ENCODE results near the gene EXOC4. TPM values are rescaled to one million over a fixed set of nuclear protein-coding genes. Genes with fewer than 3 reads are reported as not detected.

EXOC4 gene
- total and polyA plus RNA-seq, 2 donors (not counting 1 experiment from before 2014, with no cell fraction given) = 79.6 to 158 TPM

DNA sequence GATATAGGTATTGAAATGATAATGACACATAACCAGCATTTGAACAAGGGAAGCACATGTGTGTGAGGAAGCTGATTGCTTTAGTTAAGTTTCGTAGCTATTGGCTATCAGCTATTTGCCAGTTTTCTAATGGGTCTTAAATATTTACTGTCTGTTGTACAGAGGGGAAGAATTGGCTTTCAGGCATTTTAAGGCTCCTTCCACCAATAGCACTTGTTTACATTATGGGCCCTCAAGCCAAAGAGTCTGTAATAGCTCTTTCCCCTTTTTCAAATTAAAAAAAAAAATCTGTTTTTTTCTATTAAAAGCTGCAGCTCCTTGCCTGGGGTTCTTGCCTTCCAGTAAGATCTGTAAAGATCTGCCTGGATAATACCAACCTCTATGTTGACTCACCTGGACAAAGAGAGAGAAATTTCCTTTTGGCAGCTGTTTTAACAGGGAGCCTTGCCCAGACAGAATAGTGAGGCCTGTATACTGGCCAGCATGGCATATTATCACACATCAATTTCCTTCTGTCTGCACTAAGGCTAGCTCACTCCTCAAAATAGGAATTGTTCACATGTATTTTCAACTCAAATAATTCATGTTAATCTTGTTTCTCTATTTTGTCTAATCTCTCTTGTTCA, 769.5 kb downstream of the EXOC4 start:
- H3K36me3 ChIP-seq (ENCODE audit: control insufficient read depth, insufficient read depth, low read length) = no peaks in the 10 kb centered on the region
- no peak overlapping the region for H3K4me2 ChIP-seq (ENCODE audit: extremely low read depth, insufficient read depth, low read length)
- no peak overlapping the region for H3K9ac ChIP-seq (ENCODE audit: insufficient read depth, low read length)
- H3K79me2 ChIP-seq (ENCODE audit: control insufficient read depth, insufficient read depth, low read length) = no peaks in the 10 kb centered on the region
- no peaks in the 10 kb centered on the region for H3K9me3 ChIP-seq (ENCODE audit: control insufficient read depth, insufficient read depth, low read depth, low read length)
- TF ChIP-seq, protein P1, sequence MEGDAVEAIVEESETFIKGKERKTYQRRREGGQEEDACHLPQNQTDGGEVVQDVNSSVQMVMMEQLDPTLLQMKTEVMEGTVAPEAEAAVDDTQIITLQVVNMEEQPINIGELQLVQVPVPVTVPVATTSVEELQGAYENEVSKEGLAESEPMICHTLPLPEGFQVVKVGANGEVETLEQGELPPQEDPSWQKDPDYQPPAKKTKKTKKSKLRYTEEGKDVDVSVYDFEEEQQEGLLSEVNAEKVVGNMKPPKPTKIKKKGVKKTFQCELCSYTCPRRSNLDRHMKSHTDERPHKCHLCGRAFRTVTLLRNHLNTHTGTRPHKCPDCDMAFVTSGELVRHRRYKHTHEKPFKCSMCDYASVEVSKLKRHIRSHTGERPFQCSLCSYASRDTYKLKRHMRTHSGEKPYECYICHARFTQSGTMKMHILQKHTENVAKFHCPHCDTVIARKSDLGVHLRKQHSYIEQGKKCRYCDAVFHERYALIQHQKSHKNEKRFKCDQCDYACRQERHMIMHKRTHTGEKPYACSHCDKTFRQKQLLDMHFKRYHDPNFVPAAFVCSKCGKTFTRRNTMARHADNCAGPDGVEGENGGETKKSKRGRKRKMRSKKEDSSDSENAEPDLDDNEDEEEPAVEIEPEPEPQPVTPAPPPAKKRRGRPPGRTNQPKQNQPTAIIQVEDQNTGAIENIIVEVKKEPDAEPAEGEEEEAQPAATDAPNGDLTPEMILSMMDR (conservative IDR thresholded peaks at IDR 0.05 in 1 of 2, IDR thresholded peaks at IDR 0.05 in 1 of 2; ENCODE audit: low read depth in 1 of 2, low read length in 2 of 2) = no peak
- no peak for TF ChIP-seq EZH2 (IDR thresholded peaks at IDR 0.05; ENCODE audit: low read length, missing control alignments)
- H4K20me1 ChIP-seq (ENCODE audit: control insufficient read depth, extremely low read depth, insufficient read depth, low read length) = no peaks in the 10 kb centered on the region
- H3K4me1 ChIP-seq (ENCODE audit: control insufficient read depth, extremely low read depth, insufficient read depth, low read length) = no peaks in the 10 kb centered on the region
- H2AFZ ChIP-seq (ENCODE audit: low read length) = no peak overlapping the region
- no peak overlapping the region for H3K4me3 ChIP-seq (replicated peaks in 1 of 4; ENCODE audit: control extremely low read depth in 1 of 4, insufficient read depth in 1 of 4, low read depth in 3 of 4, low read length in 4 of 4)
- H3K27ac ChIP-seq (ENCODE audit: insufficient read depth, low read length) = no peak overlapping the region
- DNase-seq (ENCODE audit: low read depth in 2 of 2) = peak in 1 of 2 donors; percentile 21
- H3K27me3 ChIP-seq (ENCODE audit: control insufficient read depth, insufficient read depth, low read length) = no peaks in the 10 kb centered on the region

DNA sequence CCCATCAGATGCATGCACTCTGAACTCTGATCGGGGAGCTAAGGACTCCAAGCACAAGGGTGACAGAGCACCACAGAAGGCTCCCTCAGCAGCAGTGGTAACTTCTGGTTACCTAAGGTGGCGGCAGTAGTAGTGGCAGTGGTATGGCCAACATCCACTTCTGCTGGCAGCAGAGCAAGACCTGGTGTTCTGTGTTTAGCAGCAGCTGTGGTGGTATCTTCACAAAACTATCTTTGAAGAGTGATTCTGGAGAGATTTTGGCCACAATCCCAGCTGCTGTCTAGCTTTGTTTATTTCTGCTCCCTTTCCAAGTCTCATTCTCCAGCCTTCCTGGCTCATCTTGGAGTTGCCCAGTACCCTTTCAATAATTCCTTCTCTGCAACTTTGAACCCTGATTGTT, 771.9 kb downstream of the EXOC4 start:
- no peaks in the 10 kb centered on the region for H3K27me3 ChIP-seq (ENCODE audit: control insufficient read depth, insufficient read depth, low read length)
- H3K4me2 ChIP-seq (ENCODE audit: extremely low read depth, insufficient read depth, low read length) = no peak overlapping the region
- no peak overlapping the region for H3K27ac ChIP-seq (ENCODE audit: insufficient read depth, low read length)
- H4K20me1 ChIP-seq (ENCODE audit: control insufficient read depth, extremely low read depth, insufficient read depth, low read length) = no peaks in the 10 kb centered on the region
- no peaks in the 10 kb centered on the region for H3K36me3 ChIP-seq (ENCODE audit: control insufficient read depth, insufficient read depth, low read length)
- no peaks in the 10 kb centered on the region for H3K4me1 ChIP-seq (ENCODE audit: control insufficient read depth, extremely low read depth, insufficient read depth, low read length)
- H3K79me2 ChIP-seq (ENCODE audit: control insufficient read depth, insufficient read depth, low read length) = no peaks in the 10 kb centered on the region
- DNase-seq (ENCODE audit: low read depth in 2 of 2) = peak; percentile 42 to 45
- no peak overlapping the region for H2AFZ ChIP-seq (ENCODE audit: low read length)
- TF ChIP-seq, protein P1 (conservative IDR thresholded peaks at IDR 0.05 in 1 of 2, IDR thresholded peaks at IDR 0.05 in 1 of 2; ENCODE audit: low read depth in 1 of 2, low read length in 2 of 2) = no peak
- TF ChIP-seq EZH2 (IDR thresholded peaks at IDR 0.05; ENCODE audit: low read length, missing control alignments) = no peak
- H3K9ac ChIP-seq (ENCODE audit: insufficient read depth, low read length) = no peak overlapping the region
- H3K9me3 ChIP-seq (ENCODE audit: control insufficient read depth, insufficient read depth, low read depth, low read length) = no peaks in the 10 kb centered on the region
- no peak overlapping the region for H3K4me3 ChIP-seq (replicated peaks in 1 of 4; ENCODE audit: control extremely low read depth in 1 of 4, insufficient read depth in 1 of 4, low read depth in 3 of 4, low read length in 4 of 4)

DNA sequence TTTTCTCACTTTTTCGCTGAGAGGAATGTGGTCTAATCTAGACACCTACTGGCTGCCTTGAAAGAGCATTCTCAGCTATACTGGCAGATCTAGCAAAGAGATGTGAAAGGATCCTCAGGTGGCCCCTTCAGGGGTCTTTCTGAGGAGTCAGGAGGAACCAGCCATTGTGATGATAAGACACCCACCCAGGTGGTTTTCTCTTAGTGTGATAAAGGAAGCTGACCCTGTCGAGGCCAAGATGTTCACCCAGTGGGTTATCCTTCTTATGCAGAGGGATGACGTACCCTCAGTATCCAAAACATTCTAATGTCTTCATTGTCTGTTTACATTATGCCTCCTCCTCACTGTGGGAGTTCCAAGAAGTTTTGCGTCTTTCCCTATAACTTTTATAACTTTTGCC, 776.0 kb downstream of the EXOC4 start:
- no peaks in the 10 kb centered on the region for H3K9me3 ChIP-seq (ENCODE audit: control insufficient read depth, insufficient read depth, low read depth, low read length)
- no peak for TF ChIP-seq EZH2 (IDR thresholded peaks at IDR 0.05; ENCODE audit: low read length, missing control alignments)
- TF ChIP-seq, protein P1 (conservative IDR thresholded peaks at IDR 0.05 in 1 of 2, IDR thresholded peaks at IDR 0.05 in 1 of 2; ENCODE audit: low read depth in 1 of 2, low read length in 2 of 2) = no peak
- H3K79me2 ChIP-seq (ENCODE audit: control insufficient read depth, insufficient read depth, low read length) = no peaks in the 10 kb centered on the region
- DNase-seq (ENCODE audit: low read depth in 2 of 2) = no peak
- no peaks in the 10 kb centered on the region for H3K27me3 ChIP-seq (ENCODE audit: control insufficient read depth, insufficient read depth, low read length)
- no peak overlapping the region for H3K27ac ChIP-seq (ENCODE audit: insufficient read depth, low read length)
- no peak overlapping the region for H2AFZ ChIP-seq (ENCODE audit: low read length)
- no peak overlapping the region for H3K9ac ChIP-seq (ENCODE audit: insufficient read depth, low read length)
- no peaks in the 10 kb centered on the region for H3K36me3 ChIP-seq (ENCODE audit: control insufficient read depth, insufficient read depth, low read length)
- no peaks in the 10 kb centered on the region for H3K4me1 ChIP-seq (ENCODE audit: control insufficient read depth, extremely low read depth, insufficient read depth, low read length)
- no peaks in the 10 kb centered on the region for H4K20me1 ChIP-seq (ENCODE audit: control insufficient read depth, extremely low read depth, insufficient read depth, low read length)
- H3K4me2 ChIP-seq (ENCODE audit: extremely low read depth, insufficient read depth, low read length) = no peak overlapping the region
- no peak overlapping the region for H3K4me3 ChIP-seq (replicated peaks in 1 of 4; ENCODE audit: control extremely low read depth in 1 of 4, insufficient read depth in 1 of 4, low read depth in 3 of 4, low read length in 4 of 4)

All from fibroblast of lung (primary cell).